C4-2B (cell line): ENCODE results near the gene ENDOV.

Experiments used
- H3K27ac ChIP-seq: fragments of 450-650 bp; 2 replicates; pipeline ENCODE4 v1.5.1; 2017
- CTCF ChIP-seq: fragments of 450-650 bp; conservative IDR thresholded peaks from 2 replicates; pipeline ENCODE4 v1.5.1; 2017; ENCODE audit warnings: mild to moderate bottlenecking
- ZFX ChIP-seq: fragments of 450-650 bp; IDR thresholded peaks from 2 replicates; pipeline ENCODE4 v1.6.1; 2017

Gene ENDOV

GRCh38 chr17:80468242-80468641 lies 53.3 kb downstream of the ENDOV start:
- TF ChIP-seq ZFX (no peak), CTCF (no peak)
- H3K27ac ChIP-seq, result no peak overlapping the region

- no peak overlapping the region for H3K27ac ChIP-seq
- TF ChIP-seq ZFX, result no peak
- no peak for TF ChIP-seq CTCF
These were observed 54.0 kb downstream of the ENDOV start for GRCh38 chr17:80468781-80469493.

GRCh38 chr17:80469667-80470066 lies 54.7 kb downstream of the ENDOV start:
- no peak overlapping the region for H3K27ac ChIP-seq
- no peak for TF ChIP-seq ZFX
- TF ChIP-seq CTCF, result no peak

- no peak for TF ChIP-seq CTCF
- TF ChIP-seq ZFX, result no peak
- H3K27ac ChIP-seq, result no peak overlapping the region
These were observed 55.6 kb downstream of the ENDOV start for GRCh38 chr17:80470603-80471002.

- no peak overlapping the region for H3K27ac ChIP-seq
- TF ChIP-seq ZFX, result no peak
- no peak for TF ChIP-seq CTCF
These were observed 57.0 kb downstream of the ENDOV start for GRCh38 chr17:80471922-80472321.

GRCh38 chr17:80472996-80473395 lies 58.0 kb downstream of the ENDOV start:
- TF ChIP-seq CTCF (no peak), ZFX (no peak)
- H3K27ac ChIP-seq, result no peak overlapping the region

- TF ChIP-seq ZFX (no peak), CTCF (no peak)
- H3K27ac ChIP-seq, result no peak overlapping the region
These were observed 58.7 kb downstream of the ENDOV start for GRCh38 chr17:80473701-80474100.
